DND-41 (cell line): Measurements from ENCODE around the gene DNMBP.
"Not testable (repeated sequence)": the region's sequence is repeated elsewhere in the genome, so short reads cannot be mapped to it uniquely, and the experiment has no call there.

Source experiments
- ATAC-seq: fragments of 200-7000 bp; cut with Tn5 transposase; 3 replicates; pipeline ENCODE4 v1.9.1; 2021; ENCODE audit warnings: low read depth; ENCODE audit not compliant: insufficient read depth
- DNase-seq: peaks from one replicate; pipeline ENCODE4 v3.0.0-alpha.2; 2020
- H2AFZ ChIP-seq: 2 replicates; pipeline ENCODE4 v1.6.0; 2012; ENCODE audit warnings: low read depth, low read length
- H3K27ac ChIP-seq: 2 replicates; pipeline ENCODE4 v1.5.1; 2012; ENCODE audit warnings: low read length, inconsistent platforms
- H3K27me3 ChIP-seq: fragments of 200-600 bp; sonication (generic); 2 replicates; pipeline ENCODE4 v1.6.0; 2012; ENCODE audit warnings: low read length, mild to moderate bottlenecking, inconsistent platforms; ENCODE audit not compliant: insufficient read depth, poor library complexity
- H3K36me3 ChIP-seq: 2 replicates; pipeline ENCODE4 v1.5.1; 2012; ENCODE audit warnings: low read length, inconsistent platforms; ENCODE audit not compliant: insufficient read depth
- H3K4me1 ChIP-seq: 2 replicates; pipeline ENCODE4 v1.5.1; 2012; ENCODE audit warnings: mild to moderate bottlenecking, low read length; ENCODE audit not compliant: insufficient read depth
- H3K4me2 ChIP-seq: 2 replicates; pipeline ENCODE4 v1.6.0; 2012; ENCODE audit warnings: mild to moderate bottlenecking, moderate library complexity, low read length, inconsistent platforms; ENCODE audit not compliant: insufficient read depth
- H3K4me3 ChIP-seq, 2 experiments: fragments of 200-600 bp in 1 of 2; shearing (Covaris generic) in 1 of 2; 2 replicates each; pipeline ENCODE4 v1.5.1; 2012 to 2016; ENCODE audit warnings: inconsistent platforms in 2 of 2, low read length in 2 of 2, mild to moderate bottlenecking in 2 of 2, low read depth in 1 of 2, moderate library complexity in 1 of 2
- H3K79me2 ChIP-seq: 2 replicates; pipeline ENCODE4 v1.6.0; 2012; ENCODE audit warnings: low read length, inconsistent platforms; ENCODE audit not compliant: insufficient read depth
- H3K9ac ChIP-seq: 2 replicates; pipeline ENCODE4 v1.6.0; 2012; ENCODE audit warnings: low read depth, mild to moderate bottlenecking, inconsistent platforms, low read length, moderate library complexity
- H3K9me3 ChIP-seq: 2 replicates; pipeline ENCODE4 v1.5.1; 2012; ENCODE audit warnings: low read length, moderate library complexity, mild to moderate bottlenecking, inconsistent platforms; ENCODE audit not compliant: insufficient read depth, severe bottlenecking
- H4K20me1 ChIP-seq: 2 replicates; pipeline ENCODE4 v1.6.0; 2012; ENCODE audit warnings: low read length; ENCODE audit not compliant: insufficient read depth
- CTCF ChIP-seq: IDR thresholded peaks from 2 replicates; pipeline ENCODE4 v1.5.1; 2012; ENCODE audit warnings: borderline replicate concordance, low read length, moderate library complexity, mild to moderate bottlenecking; ENCODE audit not compliant: poor library complexity, severe bottlenecking; ENCODE audit errors: extremely low read depth
- EZH2 ChIP-seq: IDR thresholded peaks from 3 replicates; pipeline ENCODE4 v1.6.1; 2012; ENCODE audit warnings: borderline replicate concordance, low read depth, mild to moderate bottlenecking, moderate library complexity, low read length, inconsistent platforms; ENCODE audit not compliant: severe bottlenecking

Gene DNMBP

GRCh38 chr10:99870123-99870730 is 139.5 kb downstream of the DNMBP start:
- ATAC-seq (peak; percentile 84), DNase-seq (peak; percentile 73)
- Histone ChIP-seq H3K4me2 (peak overlapping the region; percentile 51), H2AFZ (no peak overlapping the region), H3K27ac (no peak overlapping the region), H3K9me3 (no peaks in the 10 kb centered on the region), H3K4me1 (peaks cover 26% of the 10 kb centered on the region), H3K4me3 (no peak overlapping the region), H3K36me3 (no peaks in the 10 kb centered on the region), H4K20me1 (peaks cover 58% of the 10 kb centered on the region), H3K27me3 (peaks cover 47% of the 10 kb centered on the region), H3K79me2 (no peaks in the 10 kb centered on the region), H3K9ac (no peak overlapping the region)
- TF ChIP-seq CTCF (no peak), EZH2 (no peak)

- ATAC-seq: no peak
- TF ChIP-seq CTCF (no peak), EZH2 (no peak)
- Histone ChIP-seq H3K36me3 (no peaks in the 10 kb centered on the region), H3K27ac (no peak overlapping the region), H3K9ac (no peak overlapping the region), H3K4me3 (peak overlapping the region in 1 of 2 experiments; percentile 12; a peak in 1 of 4 replicates), H3K4me1 (peaks cover 26% of the 10 kb centered on the region), H3K4me2 (peak overlapping the region; percentile 51), H3K79me2 (no peaks in the 10 kb centered on the region), H2AFZ (no peak overlapping the region), H3K27me3 (peaks cover 45% of the 10 kb centered on the region), H3K9me3 (no peaks in the 10 kb centered on the region), H4K20me1 (peaks cover 55% of the 10 kb centered on the region)
- no peak for DNase-seq
Observed at GRCh38 chr10:99869581-99870122, 140.1 kb downstream of the DNMBP start.

- H3K9ac ChIP-seq, H3K9me3 ChIP-seq, ATAC-seq, H3K4me2 ChIP-seq, H3K36me3 ChIP-seq, H3K27ac ChIP-seq, H2AFZ ChIP-seq, H3K4me3 ChIP-seq, DNase-seq, H3K79me2 ChIP-seq: not testable (repeated sequence)
- peaks cover 29% of the 10 kb centered on the region for H3K27me3 ChIP-seq
- peaks cover 31% of the 10 kb centered on the region for H4K20me1 ChIP-seq
- peaks cover 26% of the 10 kb centered on the region for H3K4me1 ChIP-seq
Observed at GRCh38 chr10:99867250-99867649, 142.5 kb downstream of the DNMBP start.

GRCh38 chr10:99863535-99864240 is 146.1 kb downstream of the DNMBP start:
- H3K4me3 ChIP-seq, H3K27ac ChIP-seq, ATAC-seq: not testable (repeated sequence)

More at GRCh38 chr10:99863535-99864240, 146.1 kb downstream of the DNMBP start:
- H4K20me1 ChIP-seq, H3K79me2 ChIP-seq, DNase-seq, H3K9ac ChIP-seq, H3K36me3 ChIP-seq, H3K4me2 ChIP-seq, H3K4me1 ChIP-seq, H2AFZ ChIP-seq, H3K9me3 ChIP-seq: not testable (repeated sequence)
- H3K27me3 ChIP-seq: peaks cover 30% of the 10 kb centered on the region
